ENCODE measurements around the gene RAC3. TPM values are rescaled to one million over a fixed set of nuclear protein-coding genes. Genes with fewer than 3 reads are reported as not detected.

Gene RAC3
- total and polyA plus RNA-seq, 2 of the 8 experiments (the other 6 are each of a cell fraction or from before 2014, with no cell fraction given): 177 to 299 TPM

DNA sequence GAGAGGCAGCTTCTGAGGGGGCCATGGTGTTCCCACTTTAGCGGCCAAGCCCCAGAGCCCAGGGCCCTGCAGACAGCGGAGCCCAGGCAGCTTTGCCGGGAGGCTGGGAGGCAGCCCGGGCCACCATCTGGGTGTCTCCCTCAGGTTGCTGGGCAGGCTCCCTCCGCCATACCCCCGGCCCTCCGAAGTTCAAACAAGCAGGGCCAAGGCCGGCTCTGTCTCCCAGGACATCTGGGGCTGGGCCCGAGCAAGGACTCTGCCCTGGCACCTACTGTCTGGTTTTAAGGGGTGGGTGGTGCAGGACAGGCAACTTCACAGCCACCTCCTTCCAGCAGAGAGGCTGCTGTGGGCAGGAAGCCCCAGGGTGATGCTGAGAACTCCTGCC lies 31.5 kb downstream of the RAC3 start:
- H3K27me3 ChIP-seq (replicated peaks in 1 of 4; ENCODE audit: control insufficient read depth in 3 of 4, extremely low read depth in 1 of 4, insufficient read depth in 3 of 4, low read length in 3 of 4): no peaks in the 10 kb centered on the region
- H4K20me1 ChIP-seq (replicated peaks in 1 of 2; ENCODE audit: control insufficient read depth in 1 of 2, insufficient read depth in 2 of 2, low read length in 2 of 2): peaks cover 0 to 9% of the 10 kb centered on the region in 2 experiments
- no peaks in the 10 kb centered on the region for H3K9me3 ChIP-seq (ENCODE audit: insufficient read depth in 2 of 2, low read depth in 1 of 2, low read length in 1 of 2)
- H3K14ac ChIP-seq (ENCODE audit: insufficient read length): no peak overlapping the region
- H2BK120ac ChIP-seq (replicated peaks; ENCODE audit: low read depth, low read length): no peak overlapping the region
- H3K4me2 ChIP-seq (ENCODE audit: insufficient read depth in 1 of 2, low read depth in 2 of 2, low read length in 2 of 2): no peak overlapping the region
- H2AK5ac ChIP-seq (ENCODE audit: low read depth, low read length): no peak overlapping the region
- H2BK20ac ChIP-seq (ENCODE audit: low read length): no peak overlapping the region
- no peak overlapping the region for H3K4me3 ChIP-seq (ENCODE audit: extremely low read depth in 1 of 4, insufficient read depth in 2 of 4, low read depth in 3 of 4, low read length in 4 of 4)
- H3K23ac ChIP-seq (ENCODE audit: insufficient read length): no peak overlapping the region
- H3K4ac ChIP-seq (replicated peaks; ENCODE audit: insufficient read length, low read depth, low read length): no peak overlapping the region
- H3K23me2 ChIP-seq (ENCODE audit: low read depth, low read length): peaks cover 8% of the 10 kb centered on the region; the same call in 1 of the 2 replicates
- TF ChIP-seq, protein P1, sequence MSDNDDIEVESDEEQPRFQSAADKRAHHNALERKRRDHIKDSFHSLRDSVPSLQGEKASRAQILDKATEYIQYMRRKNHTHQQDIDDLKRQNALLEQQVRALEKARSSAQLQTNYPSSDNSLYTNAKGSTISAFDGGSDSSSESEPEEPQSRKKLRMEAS (IDR thresholded peaks at IDR 0.05): no peak
- no peak for TF ChIP-seq CHD2 (IDR thresholded peaks at IDR 0.05; ENCODE audit: low read length)
- no peak for TF ChIP-seq TEAD4 (IDR thresholded peaks at IDR 0.05; ENCODE audit: low read depth, low read length)
- TF ChIP-seq HDAC6 (IDR thresholded peaks at IDR 0.05; ENCODE audit: low read depth, low read length): no peak
- no peak overlapping the region for H2AFZ ChIP-seq (ENCODE audit: low read length)
- no peak overlapping the region for H3K18ac ChIP-seq (ENCODE audit: extremely low read depth, low read length)
- ChIA-PET CTCF (ENCODE audit: partially characterized antibody) (interaction anchor here (0.8 to 2.8 kb wide), 6 partner anchors 9 to 43 kb away, joined by 3 to 15 read pairs (median 4); partner anchors contain the start of gene DCXR), POLR2A (ENCODE audit: partially characterized antibody) (interaction anchor here (0.9 to 16.2 kb wide), 9 partner anchors 8 to 44 kb away, joined by 3 to 161 read pairs (median 8); partner anchors contain the start of genes DCXR, GPS1, RAC3 and RFNG)
- no peak overlapping the region for H2BK12ac ChIP-seq (ENCODE audit: low read depth, low read length)
- H3K4me1 ChIP-seq (replicated peaks in 1 of 4; ENCODE audit: control insufficient read depth in 3 of 4, insufficient read depth in 4 of 4, low read length in 3 of 4): peaks cover 0 to 10% (median 5%) of the 10 kb centered on the region in 4 experiments; a peak in 5 of 7 replicates
- peaks cover 8 to 18% (median 15%) of the 10 kb centered on the region in 4 experiments; a peak in 5 of 8 replicates for H3K36me3 ChIP-seq (ENCODE audit: control insufficient read depth in 2 of 4, insufficient read depth in 4 of 4, low read length in 3 of 4)
- no peak for DNase-seq (ENCODE audit: low read depth in 1 of 2, low spot score in 2 of 2)
- no peaks in the 10 kb centered on the region for H3K79me2 ChIP-seq (ENCODE audit: control insufficient read depth in 1 of 2, insufficient read depth in 2 of 2, low read length in 2 of 2)
- peaks cover 5% of the 10 kb centered on the region; the same call in 1 of the 2 replicates for H3K79me1 ChIP-seq (ENCODE audit: low read depth, low read length)
- H2BK15ac ChIP-seq (ENCODE audit: low read length): no peak overlapping the region
- H3K56ac ChIP-seq (replicated peaks; ENCODE audit: insufficient read length, low read depth, low read length): no peak overlapping the region
- no peak overlapping the region for H4K8ac ChIP-seq (ENCODE audit: extremely low read depth, insufficient read depth, low read length)
- FAIRE-seq: no peak
- no peak overlapping the region for H4K91ac ChIP-seq (replicated peaks; ENCODE audit: insufficient read length, low read length)
- H2BK5ac ChIP-seq (ENCODE audit: low read depth, low read length): no peak overlapping the region
- WGBS, 2 experiments (ENCODE audit: extremely low coverage in 1 of 2, insufficient coverage in 1 of 2, insufficient read length in 1 of 2, insufficient replicate concordance in 2 of 2, low coverage in 1 of 2, low lambda C conversion rate in 2 of 2, missing lambda C conversion rate in 1 of 2): 92% methylated on average over 9 of the region's 9 CpGs; no CpG with 5 or more reads in 1 of the 2 experiments
- no peak overlapping the region for H4K5ac ChIP-seq (ENCODE audit: insufficient read length, low read depth, low read length)
- no peak overlapping the region for H3K9ac ChIP-seq (replicated peaks in 1 of 4; ENCODE audit: extremely low read depth in 1 of 4, low read depth in 3 of 4, low read length in 3 of 4)
- no peak overlapping the region for H3K27ac ChIP-seq (ENCODE audit: low read depth, low read length)

Measured in H1 (cell line).